Bronchial epithelial cell (primary cell): ENCODE results near the gene RANBP10. TPM values are rescaled to one million over a fixed set of nuclear protein-coding genes. Genes with fewer than 3 reads are reported as not detected.

Experiments
- DNase-seq: peaks from one replicate; pipeline ENCODE4 v3.0.0-alpha.2; 2010; ENCODE audit warnings: low read depth
- FAIRE-seq: peaks from 2 replicates; lab custom pipeline; 2011; peaks lifted over from hg19 to GRCh38; lab: Jason Lieb, UNC
- H3K27me3 ChIP-seq: 2 replicates; pipeline ENCODE4 v1.5.1; 2011; ENCODE audit warnings: low read length; ENCODE audit not compliant: control insufficient read depth, insufficient read depth
- H3K36me3 ChIP-seq: 2 replicates; pipeline ENCODE4 v1.5.1; 2011; ENCODE audit warnings: low read length; ENCODE audit not compliant: control insufficient read depth, insufficient read depth
- H3K4me3 ChIP-seq: 2 replicates; pipeline ENCODE4 v1.5.1; 2011; ENCODE audit warnings: mild to moderate bottlenecking, low read depth, low read length, control low read depth
- CTCF ChIP-seq: IDR thresholded peaks from 2 replicates; pipeline ENCODE4 v1.5.1; 2011; ENCODE audit warnings: mild to moderate bottlenecking, moderate library complexity, low read length, control low read depth, inconsistent platforms; ENCODE audit not compliant: insufficient read depth, severe bottlenecking
- total RNA-seq: library from RNA; depleted of rRNA; stranded (reverse); fragments of >200 nt; gene quantifications from 2 replicates; pipeline ENCODE4 v1.2.1, GENCODE V29; 2014

Gene RANBP10
- total RNA-seq, 1 donor from 2014 or later: 2.6 TPM

- FAIRE-seq (no peak), DNase-seq (no peak)
- no peak for TF ChIP-seq CTCF
- Histone ChIP-seq H3K4me3 (no peak overlapping the region), H3K27me3 (no peaks in the 10 kb centered on the region), H3K36me3 (no peaks in the 10 kb centered on the region)
Observed at GRCh38 chr16:67720236-67720635, 86.1 kb downstream of the RANBP10 start.

- no peak for TF ChIP-seq CTCF
- DNase-seq (peak; percentile 41), FAIRE-seq (no peak)
Observed at GRCh38 chr16:67719778-67720144, 86.6 kb downstream of the RANBP10 start.

GRCh38 chr16:67719048-67719777, 87.1 kb downstream of the RANBP10 start, which contains the start of gene GFOD2:
TSS of gene GFOD2 (minus strand) at chr16:67719316. CDS start at chr16:67685715, 33,601 bp downstream.
- no peaks in the 10 kb centered on the region for H3K27me3 ChIP-seq
- peak within 1 kb of the TSS; percentile 84 for H3K4me3 ChIP-seq
- DNase-seq (peak; percentile 88), FAIRE-seq (no peak)
- TF ChIP-seq CTCF: no peak
- H3K36me3 ChIP-seq: no peaks in the 10 kb centered on the region

More at GRCh38 chr16:67719778-67720144, 86.6 kb downstream of the RANBP10 start:
- H3K27me3 ChIP-seq: no peaks in the 10 kb centered on the region
- H3K36me3 ChIP-seq: no peaks in the 10 kb centered on the region
- peak overlapping the region; percentile 84 for H3K4me3 ChIP-seq

GRCh38 chr16:67718668-67719047, 87.7 kb downstream of the RANBP10 start:
- no peak for FAIRE-seq
- no peak for TF ChIP-seq CTCF
- DNase-seq: no peak
- Histone ChIP-seq H3K27me3 (no peaks in the 10 kb centered on the region), H3K36me3 (no peaks in the 10 kb centered on the region), H3K4me3 (peak overlapping the region; percentile 84)

GRCh38 chr16:67716097-67716496, 90.3 kb downstream of the RANBP10 start:
- no peaks in the 10 kb centered on the region for H3K36me3 ChIP-seq
- no peak overlapping the region for H3K4me3 ChIP-seq
- DNase-seq (no peak), FAIRE-seq (no peak)
- no peak for TF ChIP-seq CTCF
- no peaks in the 10 kb centered on the region for H3K27me3 ChIP-seq

GRCh38 chr16:67714522-67714921, 91.8 kb downstream of the RANBP10 start:
- FAIRE-seq: no peak
- TF ChIP-seq CTCF: no peak
- no peaks in the 10 kb centered on the region for H3K27me3 ChIP-seq

More at GRCh38 chr16:67714522-67714921, 91.8 kb downstream of the RANBP10 start:
- no peak for DNase-seq
- Histone ChIP-seq H3K36me3 (no peaks in the 10 kb centered on the region), H3K4me3 (no peak overlapping the region)
